MCF 10A (cell line): Measurements from ENCODE around the gene CDKL1. TPM values are rescaled to one million over a fixed set of nuclear protein-coding genes. Genes with fewer than 3 reads are reported as not detected.

Experiments
- BruUV-seq: library from RNA; stranded (reverse); fragments of 400-500 nt; replicated peaks from 2 replicates; lab custom pipeline; 2021; lab: Mats Ljungman, UMichigan
- CTCF ChIA-PET: fragments of 300-600 bp; sonication (Branson Sonifier 250); formaldehyde crosslinking; extraction: SDS; loops from one replicate; lab custom pipeline; 2021; ENCODE audit warnings: antibody characterized with exemption, inconsistent platforms; lab: Yijun Ruan, JAX
- POLR2A ChIA-PET: fragments of 300-600, 350-650 bp; sonication (Branson Sonifier 250); formaldehyde crosslinking; extraction: SDS; loops from one replicate; lab custom pipeline; 2020; ENCODE audit warnings: antibody characterized with exemption, inconsistent platforms; lab: Yijun Ruan, JAX
- DNase-seq: peaks from one replicate; pipeline ENCODE4 v3.0.0-alpha.2; 2018; ENCODE audit not compliant: unreplicated experiment
- H3K27ac Mint-ChIP-seq: one replicate; pipeline ENCODE4 v1.8.0; 2022; ENCODE audit warnings: mild to moderate bottlenecking, low read depth, mixed read lengths; ENCODE audit not compliant: unreplicated experiment
- H3K27me3 Mint-ChIP-seq: one replicate; pipeline ENCODE4 v1.8.0; 2022; ENCODE audit warnings: mixed read lengths; ENCODE audit not compliant: insufficient read depth, unreplicated experiment
- H3K36me3 Mint-ChIP-seq: one replicate; pipeline ENCODE4 v1.8.0; 2022; ENCODE audit warnings: mild to moderate bottlenecking, moderate library complexity, mixed read lengths; ENCODE audit not compliant: insufficient read depth, unreplicated experiment
- H3K4me1 Mint-ChIP-seq: one replicate; pipeline ENCODE4 v1.8.0; 2022; ENCODE audit warnings: mixed read lengths; ENCODE audit not compliant: insufficient read depth, unreplicated experiment
- H3K4me3 Mint-ChIP-seq: one replicate; pipeline ENCODE4 v1.8.0; 2022; ENCODE audit warnings: mild to moderate bottlenecking, moderate library complexity, mixed read lengths; ENCODE audit not compliant: unreplicated experiment
- H3K9me3 Mint-ChIP-seq: one replicate; pipeline ENCODE4 v1.8.0; 2022; ENCODE audit warnings: mixed read lengths; ENCODE audit not compliant: unreplicated experiment
- intact Hi-C: fragments of 100-400 bp; cut with micrococcal nuclease; formaldehyde crosslinking; loops from 2 replicates; pipeline ENCODE4 v1.14.1; 2022
- total RNA-seq: library from RNA; stranded (reverse); gene quantifications from 2 replicates; pipeline ENCODE4 v1.2.3, GENCODE V29; 2022
- TF ChIP-seq, protein P1 (sequence below): fragments of 200-600 bp; IDR thresholded peaks from one replicate; pipeline ENCODE4 v1.8.0; 2022; ENCODE audit warnings: antibody characterized with exemption, mild to moderate bottlenecking; ENCODE audit not compliant: unreplicated experiment

The CDKL1 gene
- total RNA-seq, 1 experiment from 2014 or later: 26.3 TPM

- TF ChIP-seq, protein P1, sequence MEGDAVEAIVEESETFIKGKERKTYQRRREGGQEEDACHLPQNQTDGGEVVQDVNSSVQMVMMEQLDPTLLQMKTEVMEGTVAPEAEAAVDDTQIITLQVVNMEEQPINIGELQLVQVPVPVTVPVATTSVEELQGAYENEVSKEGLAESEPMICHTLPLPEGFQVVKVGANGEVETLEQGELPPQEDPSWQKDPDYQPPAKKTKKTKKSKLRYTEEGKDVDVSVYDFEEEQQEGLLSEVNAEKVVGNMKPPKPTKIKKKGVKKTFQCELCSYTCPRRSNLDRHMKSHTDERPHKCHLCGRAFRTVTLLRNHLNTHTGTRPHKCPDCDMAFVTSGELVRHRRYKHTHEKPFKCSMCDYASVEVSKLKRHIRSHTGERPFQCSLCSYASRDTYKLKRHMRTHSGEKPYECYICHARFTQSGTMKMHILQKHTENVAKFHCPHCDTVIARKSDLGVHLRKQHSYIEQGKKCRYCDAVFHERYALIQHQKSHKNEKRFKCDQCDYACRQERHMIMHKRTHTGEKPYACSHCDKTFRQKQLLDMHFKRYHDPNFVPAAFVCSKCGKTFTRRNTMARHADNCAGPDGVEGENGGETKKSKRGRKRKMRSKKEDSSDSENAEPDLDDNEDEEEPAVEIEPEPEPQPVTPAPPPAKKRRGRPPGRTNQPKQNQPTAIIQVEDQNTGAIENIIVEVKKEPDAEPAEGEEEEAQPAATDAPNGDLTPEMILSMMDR: no peak
- Mint-ChIP-seq H3K9me3 (no peaks in the 10 kb centered on the region), H3K36me3 (peaks cover 37% of the 10 kb centered on the region), H3K4me1 (peaks cover 8% of the 10 kb centered on the region), H3K27me3 (no peaks in the 10 kb centered on the region), H3K27ac (peak overlapping the region; percentile 39), H3K4me3 (no peak overlapping the region)
- POLR2A ChIA-PET: interaction anchor here (0.6 to 1.8 kb wide), 7 partner anchors 10 to 92 kb away, joined by 3 to 7 read pairs (median 4); no protein-coding TSS in a partner anchor
- no TSS peak for BruUV-seq
- DNase-seq: peak; percentile 73
- CTCF ChIA-PET: interaction anchor here (0.5 to 6.2 kb wide), 5 partner anchors 13 to 155 kb away, joined by 3 to 62 read pairs (median 3); no protein-coding TSS in a partner anchor
- intact Hi-C loops: no loop called here
These were observed 63.6 kb downstream of the CDKL1 start for GRCh38 chr14:50333014-50333509.

GRCh38 chr14:50331596-50331995 lies 65.1 kb downstream of the CDKL1 start:
- intact Hi-C loops: no loop called here
- no TSS peak for BruUV-seq
- H3K4me1 Mint-ChIP-seq: peaks cover 8% of the 10 kb centered on the region
- H3K27me3 Mint-ChIP-seq: no peaks in the 10 kb centered on the region
- H3K36me3 Mint-ChIP-seq: peaks cover 42% of the 10 kb centered on the region
- TF ChIP-seq, protein P1: no peak
- H3K9me3 Mint-ChIP-seq: no peaks in the 10 kb centered on the region
- POLR2A ChIA-PET: interaction anchor here (0.9 to 1.3 kb wide), 2 partner anchors 10 to 16 kb away, joined by 3 read pairs; no protein-coding TSS in a partner anchor
- no peak overlapping the region for H3K4me3 Mint-ChIP-seq
- CTCF ChIA-PET: interaction anchor here (0.7 to 6.2 kb wide), 5 partner anchors 12 to 868 kb away, joined by 3 to 62 read pairs (median 4); partner anchors contain the start of gene MAP4K5
- H3K27ac Mint-ChIP-seq: no peak overlapping the region
- no peak for DNase-seq

GRCh38 chr14:50321009-50321660 lies 75.5 kb downstream of the CDKL1 start:
- POLR2A ChIA-PET: interaction anchor here (0.7 to 5.1 kb wide), 25 partner anchors 8 to 687 kb away, joined by 3 to 47 read pairs (median 4); partner anchors contain the start of genes ATL1, CDKL1, DMAC2L and L2HGDH
- CTCF ChIA-PET: interaction anchor here (0.5 to 6.1 kb wide), 38 partner anchors 9 to 687 kb away, joined by 3 to 62 read pairs (median 4); partner anchors contain the start of genes CDKL1, DMAC2L, L2HGDH and MAP4K5
- TF ChIP-seq, protein P1: peak; percentile 61
- Mint-ChIP-seq H3K36me3 (peaks cover 44% of the 10 kb centered on the region), H3K9me3 (no peaks in the 10 kb centered on the region), H3K27ac (no peak overlapping the region), H3K4me3 (no peak overlapping the region), H3K4me1 (no peaks in the 10 kb centered on the region), H3K27me3 (no peaks in the 10 kb centered on the region)
- BruUV-seq: no TSS peak
- intact Hi-C loops: loop anchor here (1.0 kb wide), 3 partner anchors 75 to 211 kb away; partner anchors contain the start of genes CDKL1 and MAP4K5
- peak; percentile 89 for DNase-seq

- no peak for DNase-seq
- POLR2A ChIA-PET: interaction anchor here (1.0 to 5.1 kb wide), 23 partner anchors 9 to 686 kb away, joined by 3 to 47 read pairs (median 4); partner anchors contain the start of genes ATL1, CDKL1, DMAC2L and L2HGDH
These were observed 76.4 kb downstream of the CDKL1 start for GRCh38 chr14:50320283-50320682.

More at GRCh38 chr14:50320283-50320682, 76.4 kb downstream of the CDKL1 start:
- no TSS peak for BruUV-seq
- no peak overlapping the region for H3K4me3 Mint-ChIP-seq
- no peak overlapping the region for H3K27ac Mint-ChIP-seq
- H3K36me3 Mint-ChIP-seq: peaks cover 40% of the 10 kb centered on the region
- CTCF ChIA-PET: interaction anchor here (0.5 to 6.1 kb wide), 30 partner anchors 9 to 482 kb away, joined by 3 to 62 read pairs (median 4); partner anchors contain the start of genes CDKL1, DMAC2L, L2HGDH and MAP4K5
- no peaks in the 10 kb centered on the region for H3K4me1 Mint-ChIP-seq
- H3K27me3 Mint-ChIP-seq: no peaks in the 10 kb centered on the region
- H3K9me3 Mint-ChIP-seq: no peaks in the 10 kb centered on the region
- intact Hi-C loops: no loop called here
- TF ChIP-seq, protein P1: no peak
